Lower leg skin (tissue), 4 donors: Measurements from ENCODE around the gene RASA3. TPM values are rescaled to one million over a fixed set of nuclear protein-coding genes. Genes with fewer than 3 reads are reported as not detected.
"Not testable (repeated sequence)": the region's sequence is repeated elsewhere in the genome, so short reads cannot be mapped to it uniquely, and the experiment has no call there.

Source experiments
- DNase-seq, 2 donors: peaks; one replicate each; pipeline ENCODE4 v3.0.0-alpha.2; 2019; ENCODE audit warnings: low spot score in 2 of 2
- H3K4me3 ChIP-seq: fragments of 200-600 bp; sonication (generic); 2 replicates; pipeline ENCODE4 v1.5.1; 2017; ENCODE audit warnings: mild to moderate bottlenecking, low read depth; ENCODE audit not compliant: poor library complexity, severe bottlenecking
- CTCF ChIP-seq, 3 donors: fragments of 450-650 bp; IDR thresholded peaks; one replicate each; pipeline ENCODE4 v1.5.1; 2016; ENCODE audit warnings: antibody characterized with exemption in 3 of 3, mild to moderate bottlenecking in 3 of 3, moderate library complexity in 2 of 3
- POLR2A ChIP-seq, 2 donors: fragments of 450-650 bp; IDR thresholded peaks; one replicate each; pipeline ENCODE4 v1.6.1; 2016 to 2017; ENCODE audit warnings: antibody characterized with exemption in 2 of 2, mild to moderate bottlenecking in 1 of 2, moderate library complexity in 1 of 2
- WGBS, 2 donors: methylation state at CpG; one replicate each; pipeline ENCODE4 v1.1.5; 2018; 5-methylcytosine and 5-hydroxymethylcytosine counted together
- intact Hi-C: fragments of 100-400 bp; cut with DNase I; formaldehyde crosslinking; loops from one replicate; pipeline ENCODE4 v1.15.0; 2023; ENCODE audit warnings: low total_unique reads
- total RNA-seq, 4 donors: library from RNA; depleted of rRNA; stranded (reverse); fragments of >200 nt; gene quantifications; one replicate each; pipeline ENCODE4 v1.1.0, GENCODE V29; 2016

Gene RASA3
- 10 to 100 TPM; 12.9 to 30.5 (median 24.2) TPM for total RNA-seq

- DNase-seq = peak in 1 of 2 donors; percentile 91
- TF ChIP-seq CTCF (IDR thresholded peaks at IDR 0.05) (no peak), POLR2A (IDR thresholded peaks at IDR 0.05) (no peak)
- intact Hi-C loops = no loop called here
- WGBS, 2 donors = 1% methylated on average over 38 of the region's 81 CpGs; no CpG with 5 or more reads in 1 of the 2 donors
- peak within 1 kb of the TSS; percentile 69 for H3K4me3 ChIP-seq
Observed at GRCh38 chr13:114132419-114133121, at the start of gene RASA3. RASA3 (minus strand) TSS chr13:114132623; CDS start chr13:114132489, 134 bp downstream.

- TF ChIP-seq CTCF (IDR thresholded peaks at IDR 0.05) = no peak
- TF ChIP-seq POLR2A (IDR thresholded peaks at IDR 0.05) = no peak
- 56 to 59% methylated on average over 13 of the region's 13 CpGs for WGBS, 2 donors
- intact Hi-C loops = no loop called here
- DNase-seq = no peak
- no peak within 1 kb of the TSS for H3K4me3 ChIP-seq
Observed at GRCh38 chr13:114179087-114179658, 46.8 kb upstream of the RASA3 start, which contains the start of gene CFAP97D2. CFAP97D2 (plus strand) TSS chr13:114179257; CDS start chr13:114179331, 74 bp downstream.

- DNase-seq = no peak
- TF ChIP-seq POLR2A (IDR thresholded peaks at IDR 0.05) (no peak), CTCF (IDR thresholded peaks at IDR 0.05) (no peak)
- no peak overlapping the region for H3K4me3 ChIP-seq
- intact Hi-C loops = no loop called here
- 65 to 74% methylated on average over 12 of the region's 12 CpGs for WGBS, 2 donors
Observed at GRCh38 chr13:114177245-114178010, 45.0 kb upstream of the RASA3 start.

GRCh38 chr13:114176359-114176902 is 44.0 kb upstream of the RASA3 start:
- intact Hi-C loops, DNase-seq: not testable (repeated sequence)
- WGBS, 2 donors = 86 to 89% methylated on average over 11 to 13 of the region's 14 CpGs

GRCh38 chr13:114174529-114174961 is 42.1 kb upstream of the RASA3 start:
- H3K4me3 ChIP-seq = no peak overlapping the region
- intact Hi-C loops = no loop called here
- 41 to 58% methylated on average over 3 of the region's 3 CpGs for WGBS, 2 donors
- DNase-seq = no peak
- TF ChIP-seq CTCF (IDR thresholded peaks at IDR 0.05) = no peak
- no peak for TF ChIP-seq POLR2A (IDR thresholded peaks at IDR 0.05)

More at GRCh38 chr13:114176359-114176902, 44.0 kb upstream of the RASA3 start:
- not testable (repeated sequence) for H3K4me3 ChIP-seq

GRCh38 chr13:114173745-114174144 is 41.3 kb upstream of the RASA3 start:
- no peak for DNase-seq
- intact Hi-C loops = no loop called here
- H3K4me3 ChIP-seq = no peak overlapping the region
- 83 to 86% methylated on average over 1 of the region's 1 CpG for WGBS, 2 donors
- no peak for TF ChIP-seq POLR2A (IDR thresholded peaks at IDR 0.05)
- no peak for TF ChIP-seq CTCF (IDR thresholded peaks at IDR 0.05)
